HG02678 (cell line): ENCODE data around the gene CFAP65.

Experiments used
- ATAC-seq: cut with Tn5 transposase; IDR thresholded peaks from one replicate; pipeline ENCODE4 v1.9.1; 2021; ENCODE audit warnings: mild to moderate bottlenecking, moderate library complexity; ENCODE audit not compliant: unreplicated experiment

Gene CFAP65

GRCh38 chr2:219017201-219017931, 23.9 kb downstream of the CFAP65 start:
- no peak for ATAC-seq

DNA sequence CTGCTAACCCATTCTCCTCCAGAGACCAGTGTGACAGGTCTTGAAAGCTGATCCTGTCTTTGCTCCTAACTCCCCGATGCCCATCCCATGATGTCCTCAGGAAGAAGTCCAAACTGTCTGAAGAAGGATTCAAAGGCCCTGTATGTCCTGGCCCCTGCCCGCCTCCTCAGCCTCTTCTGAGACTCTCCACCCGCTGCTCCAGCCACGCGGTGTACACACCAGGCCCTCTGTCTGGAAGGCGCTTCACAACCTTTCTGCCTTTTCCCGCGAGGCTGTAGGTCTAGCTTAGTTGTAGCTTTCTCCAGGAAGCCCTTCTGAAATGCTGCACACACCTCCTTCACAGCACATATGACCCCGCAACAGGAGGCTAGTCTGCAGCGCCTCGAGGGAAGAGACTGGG, 24.6 kb downstream of the CFAP65 start:
- ATAC-seq = no peak

GRCh38 chr2:219010873-219011272, 30.4 kb downstream of the CFAP65 start:
- no peak for ATAC-seq

- ATAC-seq = no peak
These were observed 31.1 kb downstream of the CFAP65 start for GRCh38 chr2:219010162-219010756.

DNA sequence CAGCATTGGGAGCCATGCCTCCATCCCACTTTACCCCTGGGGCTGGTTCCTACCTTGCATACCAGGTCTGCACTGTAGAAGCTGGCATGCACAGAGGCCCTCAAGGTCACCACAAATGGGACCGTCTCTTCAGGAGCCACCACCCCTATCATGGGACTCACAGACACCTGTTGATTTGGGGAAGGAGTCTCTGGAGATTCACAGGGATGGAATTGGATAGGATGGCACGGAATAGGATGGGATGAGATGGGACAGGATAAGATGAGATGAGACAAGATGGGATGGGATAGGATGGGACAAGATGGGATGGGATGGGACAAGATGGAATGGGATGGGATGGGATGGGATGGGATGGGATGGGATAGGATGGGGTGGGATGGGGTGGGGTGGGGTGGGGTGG, 32.0 kb downstream of the CFAP65 start:
- ATAC-seq = no peak

DNA sequence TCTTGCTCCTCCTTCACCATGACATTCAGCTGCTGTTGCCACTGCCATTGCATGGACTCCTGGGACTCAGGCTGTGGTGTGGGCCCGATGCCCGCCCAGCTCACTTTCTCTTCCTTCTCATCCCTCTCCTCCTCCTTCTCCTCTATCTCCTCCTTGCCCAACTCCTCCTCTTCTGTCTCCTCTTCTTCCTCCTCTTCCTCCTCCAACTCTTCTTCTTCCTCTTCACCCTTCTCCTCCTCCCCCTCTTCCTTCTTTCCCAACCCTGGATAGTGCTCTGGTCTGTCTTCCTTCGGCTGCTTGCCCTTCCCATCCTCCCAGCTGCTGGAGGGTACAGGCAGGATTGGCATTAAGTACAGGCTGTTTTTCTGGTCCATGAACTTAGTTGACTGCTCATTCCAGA, 37.3 kb downstream of the CFAP65 start:
- no peak for ATAC-seq

- no peak for ATAC-seq
These were observed 38.1 kb downstream of the CFAP65 start for GRCh38 chr2:219003267-219003634.

DNA sequence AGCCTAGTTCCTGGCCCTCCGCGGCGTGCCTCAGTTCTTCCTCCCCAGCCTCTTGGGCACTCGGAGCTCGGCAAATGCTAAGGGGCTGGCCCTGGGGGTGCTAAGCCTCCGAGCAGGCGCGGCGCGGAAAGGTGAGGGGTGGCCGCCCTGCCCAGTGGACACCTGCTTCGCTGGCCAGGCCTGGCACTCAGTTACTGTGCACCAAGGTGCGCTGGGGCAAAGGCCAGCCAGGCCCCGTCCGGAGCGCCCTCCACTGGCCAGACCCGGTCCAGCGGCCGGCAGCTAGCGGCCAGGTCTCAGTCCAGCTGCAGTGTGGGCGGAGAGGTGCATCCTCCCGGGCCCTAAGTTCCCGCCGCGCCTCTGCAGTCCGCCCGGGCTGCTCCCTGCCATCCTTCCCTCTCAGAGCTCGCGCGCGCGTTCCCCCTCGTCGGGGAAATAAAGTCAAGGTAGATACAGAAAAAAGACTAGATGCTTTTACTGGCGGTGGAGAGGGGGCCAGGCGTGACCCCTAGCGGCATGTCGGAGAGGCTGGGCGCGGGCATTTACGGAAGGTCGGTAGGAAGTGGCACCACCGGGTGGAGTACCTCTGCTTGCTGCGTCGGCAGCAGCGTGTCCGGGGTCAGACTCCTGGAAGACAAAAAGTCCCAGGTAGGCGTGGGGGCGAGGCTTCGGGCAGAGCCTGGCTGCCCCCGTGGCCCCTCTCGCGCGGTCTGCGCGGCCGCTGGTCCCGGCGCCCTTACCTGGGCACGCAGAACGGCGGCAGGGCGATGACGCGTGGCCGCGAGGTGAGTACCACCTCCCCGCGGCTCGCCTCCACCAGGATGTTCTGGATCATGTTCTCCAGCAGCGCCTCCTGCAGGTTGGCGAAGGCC, 38.7 kb downstream of the CFAP65 start:
- no peak for ATAC-seq

DNA sequence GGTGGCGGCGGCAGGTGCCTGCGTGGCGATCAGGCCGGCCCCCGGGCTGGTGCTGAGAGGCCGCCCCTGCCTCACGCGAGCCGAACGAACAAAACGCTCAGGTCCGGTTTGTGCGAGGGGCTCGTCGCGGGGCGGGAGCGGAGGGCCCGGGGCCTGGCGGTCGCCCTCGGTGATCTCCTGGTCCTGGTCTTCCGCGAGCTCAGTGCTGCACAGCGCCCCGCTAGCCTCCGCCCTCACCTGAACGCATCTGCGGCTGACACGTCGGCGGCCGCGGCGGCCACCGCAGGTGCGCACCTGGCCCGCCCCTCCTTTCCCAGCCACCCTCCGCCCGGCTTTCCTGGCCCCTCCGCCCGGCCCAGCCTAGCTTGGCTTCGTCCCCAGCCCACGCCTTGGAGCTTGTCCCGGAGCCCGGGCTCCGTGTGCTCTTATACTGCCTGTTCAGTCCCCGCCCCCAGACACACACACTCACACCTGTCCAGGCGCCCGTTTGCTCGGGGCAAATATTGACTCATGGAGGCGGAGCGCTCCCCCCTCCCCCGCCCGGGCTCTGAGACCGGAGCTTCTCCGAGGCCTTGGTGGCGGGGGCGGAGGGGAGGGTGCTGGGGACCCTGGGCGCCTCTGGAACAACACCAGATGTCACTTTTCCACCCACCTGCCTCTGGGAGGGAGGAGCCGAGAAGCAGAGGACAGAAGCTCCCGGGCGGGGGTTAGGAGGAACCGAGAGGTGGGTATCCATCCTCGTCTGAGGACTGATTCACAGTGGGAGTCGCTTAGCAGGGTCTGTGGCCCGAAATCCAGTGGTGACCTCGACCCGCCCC, 39.5 kb downstream of the CFAP65 start:
- ATAC-seq = no peak

DNA sequence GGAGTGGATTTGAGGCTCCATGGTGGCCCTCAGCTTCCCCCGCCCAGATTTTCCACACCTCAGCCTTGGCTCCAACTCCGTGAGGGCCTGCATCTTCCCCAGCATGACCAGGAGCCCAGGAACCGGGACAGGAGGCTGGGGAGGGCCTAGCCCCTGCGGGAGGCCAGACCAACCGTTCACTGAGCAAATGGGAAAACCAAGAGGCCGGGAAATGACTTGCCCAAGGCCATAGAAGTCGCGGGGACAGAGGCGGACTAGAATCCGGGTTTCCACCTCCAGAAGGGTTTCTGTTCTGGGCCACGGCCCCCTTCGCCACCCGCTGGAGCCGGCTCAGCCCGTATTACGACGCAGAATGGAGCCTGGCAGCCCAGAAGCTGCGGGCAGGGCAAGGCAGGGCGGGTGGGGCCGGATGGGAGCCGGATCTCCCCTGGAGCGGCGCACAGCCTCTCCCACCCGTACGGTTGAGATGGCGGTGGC, 40.2 kb downstream of the CFAP65 start:
- no peak for ATAC-seq

- ATAC-seq = no peak
These were observed 40.8 kb downstream of the CFAP65 start for GRCh38 chr2:219000569-219000960.

- ATAC-seq = no peak
These were observed 41.3 kb downstream of the CFAP65 start for GRCh38 chr2:218999881-219000568.

GRCh38 chr2:218999021-218999880, 42.1 kb downstream of the CFAP65 start:
- ATAC-seq = no peak

GRCh38 chr2:218998414-218999002, 42.8 kb downstream of the CFAP65 start:
- no peak for ATAC-seq

DNA sequence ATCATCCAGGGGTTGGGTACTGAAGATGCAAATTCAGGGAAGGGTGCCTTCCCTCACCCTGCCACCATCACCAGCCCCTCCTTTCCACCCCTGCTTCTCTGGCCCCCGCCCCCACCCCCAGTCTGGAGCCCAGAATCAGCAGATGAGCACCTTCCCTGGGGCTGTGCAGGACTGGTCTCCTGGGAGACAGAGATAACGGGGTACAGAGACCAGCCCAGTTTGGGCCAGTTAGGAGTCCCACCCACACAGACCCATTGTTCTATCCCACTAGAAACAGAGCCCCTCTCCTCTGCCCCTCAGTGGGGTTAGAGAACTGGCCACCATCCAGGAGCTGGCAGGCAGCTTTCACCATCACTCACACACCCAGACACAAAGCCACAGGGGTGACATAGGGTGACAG, 43.6 kb downstream of the CFAP65 start:
- no peak for ATAC-seq

- no peak for ATAC-seq
These were observed 44.4 kb downstream of the CFAP65 start for GRCh38 chr2:218996937-218997336.

DNA sequence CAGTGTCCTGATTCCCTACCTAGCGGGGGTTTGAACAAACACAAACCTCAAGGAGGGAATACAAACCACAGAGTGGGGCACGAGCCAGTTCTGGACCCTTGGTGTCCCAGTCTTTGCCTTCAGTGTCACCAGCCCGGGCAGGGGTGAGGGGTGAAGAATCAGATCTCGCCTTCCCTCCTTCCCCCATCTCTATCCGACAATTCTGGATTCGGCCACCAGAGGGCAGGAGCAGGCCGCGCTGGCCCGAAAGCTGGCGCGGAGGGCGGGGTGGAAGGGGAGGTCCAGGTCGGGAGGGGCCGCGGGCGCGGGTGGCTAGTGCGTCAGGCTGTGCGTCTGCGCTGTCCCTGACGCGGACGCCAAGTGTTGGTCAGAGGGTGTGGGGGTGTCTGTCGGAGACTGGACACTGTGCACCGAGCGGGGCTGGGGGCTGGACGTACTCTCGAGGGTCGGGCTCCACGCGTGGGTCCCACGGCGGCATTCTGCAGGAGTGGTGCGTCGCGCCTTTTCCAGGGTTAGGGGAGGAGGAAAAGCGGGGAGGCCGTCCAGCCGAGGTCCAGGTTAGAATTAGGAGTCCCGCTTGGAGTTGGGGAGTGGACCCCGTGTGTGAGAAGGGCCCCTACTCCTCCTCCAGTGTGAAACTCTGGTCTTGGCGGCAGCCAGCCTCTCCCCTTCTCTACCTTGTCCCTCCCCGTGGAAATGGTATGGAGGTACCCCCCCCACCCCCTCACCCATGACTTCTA, 45.2 kb downstream of the CFAP65 start:
- ATAC-seq = peak; percentile 68

GRCh38 chr2:218995561-218995960, 45.8 kb downstream of the CFAP65 start:
- ATAC-seq = no peak
